Measurements from ENCODE around the gene RASA2. TPM values are rescaled to one million over a fixed set of nuclear protein-coding genes. Genes with fewer than 3 reads are reported as not detected.

RASA2 gene
- total and polyA plus RNA-seq, 4 donors, result 1.6 to 5.4 (median 4.6) TPM

DNA sequence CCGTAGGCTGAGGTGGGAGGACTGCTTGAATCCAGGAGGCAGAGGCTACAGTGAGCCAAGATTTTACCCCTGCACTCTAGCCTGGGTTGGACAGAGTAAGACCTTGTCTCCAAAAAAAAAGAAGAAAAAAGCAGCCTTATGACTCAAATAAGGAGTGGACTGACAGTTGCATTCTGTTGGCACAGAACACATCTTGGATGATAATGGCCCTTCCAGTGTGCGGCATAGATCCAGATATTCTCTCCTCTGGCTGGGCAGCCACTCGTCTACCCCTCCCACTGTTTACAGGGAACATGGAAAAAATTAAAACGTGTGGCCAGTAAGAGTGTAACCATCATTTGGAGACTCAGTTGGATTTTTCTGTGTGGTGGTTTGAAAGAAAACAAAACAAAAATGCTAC, 132.6 kb downstream of the RASA2 start:
- WGBS, result 75% methylated on average over 4 of the region's 4 CpGs
- no peak for TF ChIP-seq RAD21 (IDR thresholded peaks at IDR 0.05)
- H3K27ac ChIP-seq (ENCODE audit: low read depth in 1 of 2, low read length in 2 of 2), result no peak overlapping the region
- H3K4me3 ChIP-seq (ENCODE audit: low read depth in 1 of 3, low read length in 3 of 3), result no peak overlapping the region
- no peak for DNase-seq (ENCODE audit: low spot score)
- no peaks in the 10 kb centered on the region for H3K9me3 ChIP-seq (ENCODE audit: control insufficient read depth in 4 of 4, low read length in 3 of 4)
- no peaks in the 10 kb centered on the region for H3K4me1 ChIP-seq (ENCODE audit: control insufficient read depth in 4 of 4, insufficient read depth in 4 of 4, low read length in 3 of 4)
- peaks cover 0 to 2% (median 0%) of the 10 kb centered on the region in 4 donors for H3K36me3 ChIP-seq (ENCODE audit: control insufficient read depth in 4 of 4, insufficient read depth in 3 of 4, low read depth in 1 of 4, low read length in 3 of 4)
- H3K27me3 ChIP-seq (ENCODE audit: control insufficient read depth in 4 of 4, insufficient read depth in 4 of 4, low read length in 3 of 4), result no peaks in the 10 kb centered on the region
- no peak overlapping the region for H3K9ac ChIP-seq (ENCODE audit: low read depth in 1 of 2, low read length in 2 of 2)

DNA sequence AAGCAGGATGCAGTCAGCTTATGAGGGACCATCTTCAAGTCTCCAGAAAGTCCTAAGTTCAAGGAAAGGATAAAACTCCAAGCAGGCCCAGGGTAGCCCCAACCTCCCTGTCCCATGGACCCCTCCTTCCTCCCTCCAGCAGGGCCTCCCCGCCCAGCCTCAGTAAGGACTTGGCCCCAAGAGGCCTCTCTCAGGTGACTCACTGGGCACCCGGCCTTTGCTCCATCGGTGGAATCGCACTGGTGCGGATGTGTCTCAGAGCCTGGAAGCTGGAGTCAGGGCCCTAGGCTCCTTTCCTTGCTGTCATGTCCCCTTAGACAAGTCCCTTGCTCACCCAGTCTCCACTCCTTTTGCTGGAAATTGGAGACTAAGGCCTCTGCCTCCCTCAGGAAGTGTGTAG, 136.9 kb downstream of the RASA2 start:
- H3K27ac ChIP-seq (ENCODE audit: low read depth in 1 of 2, low read length in 2 of 2), result no peak overlapping the region
- no peaks in the 10 kb centered on the region for H3K36me3 ChIP-seq (ENCODE audit: control insufficient read depth in 4 of 4, insufficient read depth in 3 of 4, low read depth in 1 of 4, low read length in 3 of 4)
- peaks cover 0 to 4% (median 0%) of the 10 kb centered on the region in 4 donors for H3K9me3 ChIP-seq (ENCODE audit: control insufficient read depth in 4 of 4, low read length in 3 of 4)
- H3K4me3 ChIP-seq (ENCODE audit: low read depth in 1 of 3, low read length in 3 of 3), result no peak overlapping the region
- no peaks in the 10 kb centered on the region for H3K27me3 ChIP-seq (ENCODE audit: control insufficient read depth in 4 of 4, insufficient read depth in 4 of 4, low read length in 3 of 4)
- no peak overlapping the region for H3K9ac ChIP-seq (ENCODE audit: low read depth in 1 of 2, low read length in 2 of 2)
- H3K4me1 ChIP-seq (ENCODE audit: control insufficient read depth in 4 of 4, insufficient read depth in 4 of 4, low read length in 3 of 4), result no peaks in the 10 kb centered on the region
- WGBS, result 79% methylated on average over 5 of the region's 5 CpGs
- TF ChIP-seq, protein P1, sequence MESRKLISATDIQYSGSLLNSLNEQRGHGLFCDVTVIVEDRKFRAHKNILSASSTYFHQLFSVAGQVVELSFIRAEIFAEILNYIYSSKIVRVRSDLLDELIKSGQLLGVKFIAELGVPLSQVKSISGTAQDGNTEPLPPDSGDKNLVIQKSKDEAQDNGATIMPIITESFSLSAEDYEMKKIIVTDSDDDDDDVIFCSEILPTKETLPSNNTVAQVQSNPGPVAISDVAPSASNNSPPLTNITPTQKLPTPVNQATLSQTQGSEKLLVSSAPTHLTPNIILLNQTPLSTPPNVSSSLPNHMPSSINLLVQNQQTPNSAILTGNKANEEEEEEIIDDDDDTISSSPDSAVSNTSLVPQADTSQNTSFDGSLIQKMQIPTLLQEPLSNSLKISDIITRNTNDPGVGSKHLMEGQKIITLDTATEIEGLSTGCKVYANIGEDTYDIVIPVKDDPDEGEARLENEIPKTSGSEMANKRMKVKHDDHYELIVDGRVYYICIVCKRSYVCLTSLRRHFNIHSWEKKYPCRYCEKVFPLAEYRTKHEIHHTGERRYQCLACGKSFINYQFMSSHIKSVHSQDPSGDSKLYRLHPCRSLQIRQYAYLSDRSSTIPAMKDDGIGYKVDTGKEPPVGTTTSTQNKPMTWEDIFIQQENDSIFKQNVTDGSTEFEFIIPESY (IDR thresholded peaks at IDR 0.05), result no peak
- TF ChIP-seq YY1 (IDR thresholded peaks at IDR 0.05) (no peak), EGR1 (IDR thresholded peaks at IDR 0.05; ENCODE audit: low read depth in 2 of 2) (no peak), HNF4G (IDR thresholded peaks at IDR 0.05) (no peak), SP1 (IDR thresholded peaks at IDR 0.05) (no peak), RXRA (IDR thresholded peaks at IDR 0.05) (no peak), GABPA (IDR thresholded peaks at IDR 0.05 in 1 of 2, conservative IDR thresholded peaks at IDR 0.05 in 1 of 2) (no peak), TAF1 (conservative IDR thresholded peaks at IDR 0.05) (no peak), HNF4A (conservative IDR thresholded peaks at IDR 0.05) (no peak), RAD21 (IDR thresholded peaks at IDR 0.05) (no peak)
- TF ChIP-seq, protein P2, sequence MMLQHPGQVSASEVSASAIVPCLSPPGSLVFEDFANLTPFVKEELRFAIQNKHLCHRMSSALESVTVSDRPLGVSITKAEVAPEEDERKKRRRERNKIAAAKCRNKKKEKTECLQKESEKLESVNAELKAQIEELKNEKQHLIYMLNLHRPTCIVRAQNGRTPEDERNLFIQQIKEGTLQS (IDR thresholded peaks at IDR 0.05), result no peak
- no peak for DNase-seq (ENCODE audit: low spot score)

DNA sequence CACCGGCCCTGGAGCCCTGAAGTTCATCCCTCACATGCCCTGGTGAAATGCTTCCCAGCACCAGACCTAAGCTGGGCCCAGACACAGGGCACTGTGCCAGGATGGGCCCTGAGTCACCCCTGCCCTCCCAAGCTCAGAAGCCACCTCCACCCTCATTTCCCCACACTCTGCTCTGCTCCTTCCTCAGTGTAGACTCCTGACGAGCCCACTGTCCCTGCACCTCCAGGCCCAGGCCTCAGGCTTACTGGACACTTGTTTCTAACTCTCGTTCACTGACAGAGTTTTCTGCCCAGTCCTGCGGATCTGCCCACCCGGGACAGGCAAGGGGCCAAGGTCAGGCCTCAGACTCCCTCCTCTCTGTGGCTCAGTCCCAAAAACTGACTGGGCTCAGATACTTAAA, 138.7 kb downstream of the RASA2 start:
- no peak for DNase-seq (ENCODE audit: low spot score)
- Histone ChIP-seq H3K9ac (ENCODE audit: low read depth in 1 of 2, low read length in 2 of 2) (no peak overlapping the region), H3K27me3 (ENCODE audit: control insufficient read depth in 4 of 4, insufficient read depth in 4 of 4, low read length in 3 of 4) (no peaks in the 10 kb centered on the region), H3K4me1 (ENCODE audit: control insufficient read depth in 4 of 4, insufficient read depth in 4 of 4, low read length in 3 of 4) (no peaks in the 10 kb centered on the region), H3K27ac (ENCODE audit: low read depth in 1 of 2, low read length in 2 of 2) (no peak overlapping the region), H3K4me3 (ENCODE audit: low read depth in 1 of 3, low read length in 3 of 3) (no peak overlapping the region), H3K36me3 (ENCODE audit: control insufficient read depth in 4 of 4, insufficient read depth in 3 of 4, low read depth in 1 of 4, low read length in 3 of 4) (no peaks in the 10 kb centered on the region), H3K9me3 (ENCODE audit: control insufficient read depth in 4 of 4, low read length in 3 of 4) (peaks cover 0 to 6% (median 1%) of the 10 kb centered on the region in 4 donors)
- 51% methylated on average over 5 of the region's 5 CpGs for whole genome bisulfite sequencing
- TF ChIP-seq RAD21 (IDR thresholded peaks at IDR 0.05) (no peak), EGR1 (IDR thresholded peaks at IDR 0.05; ENCODE audit: low read depth in 2 of 2) (no peak), GABPA (IDR thresholded peaks at IDR 0.05 in 1 of 2, conservative IDR thresholded peaks at IDR 0.05 in 1 of 2) (no peak), NR2F2 (IDR thresholded peaks at IDR 0.05) (no peak), HNF4A (conservative IDR thresholded peaks at IDR 0.05) (no peak), TAF1 (conservative IDR thresholded peaks at IDR 0.05) (no peak), FOXA2 (IDR thresholded peaks at IDR 0.05) (no peak), HNF4G (IDR thresholded peaks at IDR 0.05) (no peak), YY1 (IDR thresholded peaks at IDR 0.05) (no peak), SP1 (IDR thresholded peaks at IDR 0.05) (no peak), RXRA (IDR thresholded peaks at IDR 0.05) (no peak)
- TF ChIP-seq, protein P2 (IDR thresholded peaks at IDR 0.05), result no peak
- TF ChIP-seq, protein P1 (IDR thresholded peaks at IDR 0.05), result no peak
- TF ChIP-seq, protein P3, sequence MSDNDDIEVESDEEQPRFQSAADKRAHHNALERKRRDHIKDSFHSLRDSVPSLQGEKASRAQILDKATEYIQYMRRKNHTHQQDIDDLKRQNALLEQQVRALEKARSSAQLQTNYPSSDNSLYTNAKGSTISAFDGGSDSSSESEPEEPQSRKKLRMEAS (IDR thresholded peaks at IDR 0.05), result no peak
- TF ChIP-seq, protein P4, sequence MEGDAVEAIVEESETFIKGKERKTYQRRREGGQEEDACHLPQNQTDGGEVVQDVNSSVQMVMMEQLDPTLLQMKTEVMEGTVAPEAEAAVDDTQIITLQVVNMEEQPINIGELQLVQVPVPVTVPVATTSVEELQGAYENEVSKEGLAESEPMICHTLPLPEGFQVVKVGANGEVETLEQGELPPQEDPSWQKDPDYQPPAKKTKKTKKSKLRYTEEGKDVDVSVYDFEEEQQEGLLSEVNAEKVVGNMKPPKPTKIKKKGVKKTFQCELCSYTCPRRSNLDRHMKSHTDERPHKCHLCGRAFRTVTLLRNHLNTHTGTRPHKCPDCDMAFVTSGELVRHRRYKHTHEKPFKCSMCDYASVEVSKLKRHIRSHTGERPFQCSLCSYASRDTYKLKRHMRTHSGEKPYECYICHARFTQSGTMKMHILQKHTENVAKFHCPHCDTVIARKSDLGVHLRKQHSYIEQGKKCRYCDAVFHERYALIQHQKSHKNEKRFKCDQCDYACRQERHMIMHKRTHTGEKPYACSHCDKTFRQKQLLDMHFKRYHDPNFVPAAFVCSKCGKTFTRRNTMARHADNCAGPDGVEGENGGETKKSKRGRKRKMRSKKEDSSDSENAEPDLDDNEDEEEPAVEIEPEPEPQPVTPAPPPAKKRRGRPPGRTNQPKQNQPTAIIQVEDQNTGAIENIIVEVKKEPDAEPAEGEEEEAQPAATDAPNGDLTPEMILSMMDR (IDR thresholded peaks at IDR 0.05; ENCODE audit: low read depth, low read length, missing input control), result no peak
- TF ChIP-seq, protein P5, sequence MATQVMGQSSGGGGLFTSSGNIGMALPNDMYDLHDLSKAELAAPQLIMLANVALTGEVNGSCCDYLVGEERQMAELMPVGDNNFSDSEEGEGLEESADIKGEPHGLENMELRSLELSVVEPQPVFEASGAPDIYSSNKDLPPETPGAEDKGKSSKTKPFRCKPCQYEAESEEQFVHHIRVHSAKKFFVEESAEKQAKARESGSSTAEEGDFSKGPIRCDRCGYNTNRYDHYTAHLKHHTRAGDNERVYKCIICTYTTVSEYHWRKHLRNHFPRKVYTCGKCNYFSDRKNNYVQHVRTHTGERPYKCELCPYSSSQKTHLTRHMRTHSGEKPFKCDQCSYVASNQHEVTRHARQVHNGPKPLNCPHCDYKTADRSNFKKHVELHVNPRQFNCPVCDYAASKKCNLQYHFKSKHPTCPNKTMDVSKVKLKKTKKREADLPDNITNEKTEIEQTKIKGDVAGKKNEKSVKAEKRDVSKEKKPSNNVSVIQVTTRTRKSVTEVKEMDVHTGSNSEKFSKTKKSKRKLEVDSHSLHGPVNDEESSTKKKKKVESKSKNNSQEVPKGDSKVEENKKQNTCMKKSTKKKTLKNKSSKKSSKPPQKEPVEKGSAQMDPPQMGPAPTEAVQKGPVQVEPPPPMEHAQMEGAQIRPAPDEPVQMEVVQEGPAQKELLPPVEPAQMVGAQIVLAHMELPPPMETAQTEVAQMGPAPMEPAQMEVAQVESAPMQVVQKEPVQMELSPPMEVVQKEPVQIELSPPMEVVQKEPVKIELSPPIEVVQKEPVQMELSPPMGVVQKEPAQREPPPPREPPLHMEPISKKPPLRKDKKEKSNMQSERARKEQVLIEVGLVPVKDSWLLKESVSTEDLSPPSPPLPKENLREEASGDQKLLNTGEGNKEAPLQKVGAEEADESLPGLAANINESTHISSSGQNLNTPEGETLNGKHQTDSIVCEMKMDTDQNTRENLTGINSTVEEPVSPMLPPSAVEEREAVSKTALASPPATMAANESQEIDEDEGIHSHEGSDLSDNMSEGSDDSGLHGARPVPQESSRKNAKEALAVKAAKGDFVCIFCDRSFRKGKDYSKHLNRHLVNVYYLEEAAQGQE (IDR thresholded peaks at IDR 0.05), result no peak
